Kasumi-1 (cell line): ENCODE measurements around the gene ADGRA1.
"Not testable (repeated sequence)": the region's sequence is repeated elsewhere in the genome, so short reads cannot be mapped to it uniquely, and the experiment has no call there.

ENCODE experiments used
- DNase-seq, 2 experiments: peaks; one replicate each; lab custom pipeline; 2025; lab: John Stamatoyannopoulos, UW

ADGRA1 gene

DNA sequence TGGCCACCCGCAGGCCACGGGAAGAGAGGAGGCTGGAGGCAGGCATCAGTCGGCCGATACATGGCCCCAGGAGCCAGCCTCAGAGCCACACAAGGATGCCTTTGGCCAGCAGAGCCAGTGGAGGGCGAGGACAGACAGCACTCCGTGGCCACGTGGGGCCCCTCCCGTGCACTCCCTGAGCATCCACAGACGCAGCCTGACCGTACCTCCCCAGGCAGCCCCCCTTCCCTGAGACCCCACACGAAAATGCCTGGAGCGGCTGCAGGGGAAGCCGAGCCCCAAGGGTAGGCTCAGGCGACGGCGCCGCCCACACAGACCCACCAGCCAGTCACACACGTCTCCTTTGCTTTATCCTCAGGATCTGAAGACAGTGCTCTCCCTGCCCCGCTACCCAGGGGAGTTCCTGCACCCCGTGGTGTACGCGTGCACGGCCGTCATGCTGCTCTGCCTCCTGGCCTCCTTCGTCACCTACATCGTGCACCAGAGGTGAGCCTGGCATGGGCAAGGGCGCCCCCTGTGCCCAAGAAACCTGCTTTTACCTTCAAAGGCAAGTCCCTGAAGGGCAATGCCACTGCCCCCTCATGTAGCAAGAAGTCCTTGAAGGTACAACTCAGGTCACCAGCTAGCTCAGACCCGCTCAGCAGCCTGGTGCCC lies 9.0 kb downstream of the ADGRA1 start:
- no peak for DNase-seq

DNA sequence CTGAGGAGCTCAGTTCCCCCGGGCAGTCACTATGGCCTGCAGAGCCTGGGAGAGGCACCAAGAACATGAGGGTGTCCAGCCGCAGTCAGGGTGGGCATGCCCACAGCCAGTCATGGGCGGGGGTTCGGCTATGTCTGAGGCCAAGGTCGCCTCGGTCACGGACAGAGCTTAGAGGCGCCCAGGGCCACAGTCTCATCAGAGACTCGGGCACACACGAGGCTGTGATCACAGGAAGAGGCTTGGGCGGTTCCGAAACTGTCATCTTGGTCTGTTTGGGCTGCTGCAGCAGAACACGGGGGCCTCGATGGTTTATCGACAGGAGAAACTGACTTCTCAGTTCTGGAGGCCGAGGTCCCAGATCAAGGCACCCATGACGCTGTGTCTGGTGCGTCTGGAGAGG lies 9.7 kb downstream of the ADGRA1 start:
- no peak for DNase-seq

DNA sequence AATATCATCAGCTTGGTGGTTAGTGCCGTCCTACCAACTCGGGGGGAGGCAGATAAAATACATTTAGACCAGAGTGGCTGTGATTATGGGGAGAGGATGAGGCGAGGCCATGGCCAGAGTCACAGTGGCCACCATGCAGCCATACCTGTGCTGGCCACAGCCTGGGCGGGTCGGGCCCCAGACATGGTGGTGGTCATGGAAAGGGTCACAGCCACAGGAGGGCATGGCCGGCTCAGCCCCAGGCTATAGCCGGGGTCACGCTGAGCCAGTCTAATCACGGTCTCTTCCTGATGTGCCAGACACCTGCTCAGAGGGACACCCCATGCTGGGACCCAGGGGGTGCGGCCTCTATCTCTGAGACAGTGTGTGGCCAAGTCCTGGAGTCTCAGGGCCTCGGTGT lies 10.2 kb downstream of the ADGRA1 start:
- DNase-seq = no peak

DNA sequence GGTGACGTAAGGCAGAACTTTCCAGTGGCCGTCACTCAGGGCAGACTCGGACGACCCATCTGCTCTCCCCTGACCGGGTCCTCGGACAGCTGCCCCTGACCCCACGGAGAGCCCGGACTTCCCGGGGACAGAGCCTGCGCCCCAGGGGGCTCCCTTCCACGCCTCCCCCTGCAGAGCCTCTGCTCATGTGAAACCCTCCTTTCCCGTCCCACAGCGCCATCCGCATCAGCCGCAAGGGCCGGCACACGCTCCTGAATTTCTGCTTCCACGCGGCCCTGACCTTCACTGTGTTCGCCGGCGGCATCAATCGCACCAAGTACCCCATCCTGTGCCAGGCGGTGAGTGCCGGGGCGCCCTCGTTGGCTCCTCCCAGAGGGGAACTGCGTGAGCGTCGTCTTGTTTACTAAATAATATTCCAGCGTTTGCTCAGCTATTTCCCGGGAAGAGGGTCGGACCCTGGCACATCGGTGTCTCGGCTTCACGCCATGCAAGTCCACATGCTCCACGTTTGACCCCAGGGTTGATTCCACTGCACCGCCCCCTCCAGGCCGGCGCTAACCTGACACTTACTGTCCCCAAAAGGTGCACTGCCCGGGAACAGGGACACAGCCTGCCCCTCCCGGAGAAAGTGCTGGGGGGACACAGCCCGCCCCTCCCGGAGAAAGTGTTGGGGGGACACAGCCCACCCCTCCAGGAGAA lies 10.9 kb downstream of the ADGRA1 start:
- no peak for DNase-seq

DNA sequence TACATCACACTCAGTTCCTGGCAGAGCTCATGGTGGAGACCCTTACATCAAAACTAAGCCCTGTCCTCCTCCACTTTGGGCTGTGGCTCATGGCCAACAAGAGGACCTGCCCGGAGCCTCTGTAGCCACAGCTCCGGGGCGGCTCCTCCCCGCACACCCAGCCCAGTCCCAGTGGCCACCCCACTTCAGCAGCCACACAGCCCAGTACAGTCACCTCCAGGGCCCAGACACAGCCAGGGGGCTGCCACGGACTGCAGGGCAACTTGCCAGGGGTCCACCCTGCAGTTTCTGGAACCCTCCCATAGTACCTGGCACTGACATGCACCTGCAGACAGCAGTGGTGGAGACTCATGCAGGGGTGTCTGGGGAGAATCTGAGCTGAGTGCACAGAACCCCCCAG lies 11.8 kb downstream of the ADGRA1 start:
- DNase-seq = no peak

DNA sequence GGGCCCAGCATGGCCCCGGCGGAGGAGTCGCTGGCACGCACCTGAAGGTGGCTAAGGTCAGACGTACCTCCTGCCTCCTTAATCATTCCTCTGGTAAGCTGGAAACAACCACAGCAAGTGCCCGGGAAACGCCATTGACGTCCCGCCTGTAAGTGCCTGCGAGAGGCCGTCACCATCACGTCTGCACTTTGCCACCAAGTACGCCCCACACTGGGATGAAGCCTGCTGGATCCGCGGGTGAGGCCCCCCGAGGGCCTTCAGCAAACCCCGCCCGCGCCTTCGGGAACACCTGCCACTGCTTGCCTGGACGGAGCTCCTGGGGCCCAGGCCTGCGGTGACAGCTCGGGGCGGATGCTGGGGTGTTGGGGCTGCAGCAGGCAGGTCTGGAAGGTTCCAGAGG lies 12.5 kb downstream of the ADGRA1 start:
- no peak for DNase-seq

DNA sequence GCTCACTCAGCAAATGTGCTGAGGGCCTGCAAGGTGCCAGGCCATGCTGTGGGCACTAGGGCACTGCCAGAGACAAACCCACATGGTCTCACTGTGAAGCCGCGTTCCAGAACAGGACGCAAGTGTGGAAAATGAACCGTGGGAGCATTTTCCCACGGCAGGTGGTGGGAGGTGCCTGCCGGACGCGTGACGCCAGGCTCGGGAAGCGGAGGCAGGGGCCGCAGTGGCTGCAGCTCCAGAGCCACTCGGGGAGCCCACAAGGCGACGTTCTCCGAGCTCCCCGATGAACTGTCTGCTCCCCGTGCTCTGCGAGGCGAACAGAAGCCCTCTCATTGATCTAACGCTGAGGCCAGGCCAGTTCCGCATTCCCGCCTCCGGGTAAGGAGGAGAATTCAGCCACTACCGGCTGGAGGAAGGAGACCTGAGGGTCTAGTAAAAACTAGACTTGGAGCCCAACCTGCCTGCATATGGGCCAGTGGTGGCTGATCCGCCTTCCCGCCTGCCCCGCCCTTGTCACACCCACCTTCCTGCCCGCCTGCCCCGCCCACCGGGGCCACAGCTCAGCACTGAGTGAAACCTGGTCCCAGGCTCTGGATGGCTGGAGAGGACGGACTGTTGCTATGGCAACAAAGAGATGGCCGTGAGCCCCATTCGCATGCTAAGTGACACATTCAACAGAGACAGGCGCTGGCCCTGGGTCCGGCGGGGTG lies 13.1 kb downstream of the ADGRA1 start:
- DNase-seq = no peak

DNA sequence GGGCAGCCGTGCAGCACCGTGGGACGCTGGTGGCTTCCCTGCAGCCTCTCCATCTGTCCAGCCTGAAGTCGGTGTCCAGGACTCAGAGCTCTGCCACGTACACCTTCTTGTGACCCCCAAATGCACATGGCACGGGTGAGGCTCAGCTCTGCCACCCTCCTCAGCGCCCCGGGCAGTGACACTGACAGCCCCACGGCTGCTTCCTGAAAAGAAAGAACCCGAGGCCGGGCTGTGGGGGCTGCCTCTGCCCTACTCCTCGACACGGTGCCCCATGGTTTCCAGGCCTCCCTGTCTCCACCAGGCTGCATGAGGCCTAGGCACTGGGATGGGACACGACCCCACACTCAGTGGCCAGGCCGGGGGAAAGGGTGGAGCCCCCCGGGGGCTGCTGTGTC lies 13.7 kb downstream of the ADGRA1 start:
- no peak for DNase-seq

DNA sequence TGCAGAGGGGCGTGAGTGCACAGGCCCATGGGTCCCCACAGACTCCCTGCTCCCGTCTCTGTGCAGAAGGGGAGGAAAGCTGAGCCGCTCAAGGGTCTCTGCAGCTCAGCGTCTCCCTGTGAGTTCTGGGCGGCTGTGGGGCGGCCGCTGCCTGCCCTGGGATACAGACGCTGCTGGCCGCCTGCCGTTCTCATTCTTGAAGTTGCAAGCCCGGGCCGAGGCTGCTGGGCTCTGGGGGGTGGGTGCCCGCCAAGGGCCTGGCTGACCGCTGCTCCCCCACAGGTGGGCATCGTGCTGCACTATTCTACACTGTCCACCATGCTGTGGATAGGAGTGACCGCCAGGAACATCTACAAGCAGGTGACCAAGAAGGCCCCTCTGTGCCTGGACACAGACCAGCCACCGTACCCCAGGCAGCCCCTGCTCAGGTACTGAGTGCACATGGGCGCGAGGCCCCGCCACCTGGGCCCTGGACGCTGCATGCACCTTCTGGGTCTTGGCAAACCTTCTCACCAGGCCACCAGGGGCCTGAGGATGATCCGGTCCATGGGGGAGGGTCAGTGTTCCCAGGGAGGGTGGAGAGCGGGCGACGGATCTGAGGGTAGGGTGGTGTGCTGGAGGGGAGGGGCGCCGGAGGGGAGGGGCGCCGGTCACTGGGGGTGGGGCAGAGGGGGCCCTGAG lies 14.8 kb downstream of the ADGRA1 start:
- no peak for DNase-seq

DNA sequence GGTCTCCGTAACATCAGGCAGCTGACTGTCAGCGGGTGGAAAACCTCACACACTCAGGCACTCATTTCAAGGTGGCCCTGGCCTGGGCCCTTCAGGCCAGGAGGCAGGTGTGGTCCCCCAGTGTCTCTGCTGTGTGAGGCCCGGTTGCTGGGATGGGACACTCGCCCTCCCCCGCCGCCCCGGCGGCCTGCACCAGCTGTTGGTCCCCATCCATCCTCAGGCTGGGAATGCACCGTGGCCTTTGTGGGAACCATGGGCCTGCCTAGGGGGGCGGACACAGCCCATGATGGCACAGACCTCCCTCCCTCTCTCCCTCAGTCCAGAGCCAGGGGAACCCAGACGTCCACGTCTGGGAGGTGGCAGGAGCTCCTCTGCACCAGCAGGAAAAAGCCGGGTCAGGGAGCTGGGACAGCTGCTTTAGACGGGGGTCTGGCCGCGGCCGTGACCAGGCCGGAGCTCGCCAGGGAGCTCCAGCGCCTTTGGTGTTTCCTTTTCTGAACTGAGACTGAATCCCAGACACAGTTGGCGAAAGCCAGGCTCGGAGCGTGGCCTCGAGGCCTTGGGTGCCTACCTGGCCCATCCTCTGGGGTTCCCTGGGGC lies 15.7 kb downstream of the ADGRA1 start:
- DNase-seq = no peak

DNA sequence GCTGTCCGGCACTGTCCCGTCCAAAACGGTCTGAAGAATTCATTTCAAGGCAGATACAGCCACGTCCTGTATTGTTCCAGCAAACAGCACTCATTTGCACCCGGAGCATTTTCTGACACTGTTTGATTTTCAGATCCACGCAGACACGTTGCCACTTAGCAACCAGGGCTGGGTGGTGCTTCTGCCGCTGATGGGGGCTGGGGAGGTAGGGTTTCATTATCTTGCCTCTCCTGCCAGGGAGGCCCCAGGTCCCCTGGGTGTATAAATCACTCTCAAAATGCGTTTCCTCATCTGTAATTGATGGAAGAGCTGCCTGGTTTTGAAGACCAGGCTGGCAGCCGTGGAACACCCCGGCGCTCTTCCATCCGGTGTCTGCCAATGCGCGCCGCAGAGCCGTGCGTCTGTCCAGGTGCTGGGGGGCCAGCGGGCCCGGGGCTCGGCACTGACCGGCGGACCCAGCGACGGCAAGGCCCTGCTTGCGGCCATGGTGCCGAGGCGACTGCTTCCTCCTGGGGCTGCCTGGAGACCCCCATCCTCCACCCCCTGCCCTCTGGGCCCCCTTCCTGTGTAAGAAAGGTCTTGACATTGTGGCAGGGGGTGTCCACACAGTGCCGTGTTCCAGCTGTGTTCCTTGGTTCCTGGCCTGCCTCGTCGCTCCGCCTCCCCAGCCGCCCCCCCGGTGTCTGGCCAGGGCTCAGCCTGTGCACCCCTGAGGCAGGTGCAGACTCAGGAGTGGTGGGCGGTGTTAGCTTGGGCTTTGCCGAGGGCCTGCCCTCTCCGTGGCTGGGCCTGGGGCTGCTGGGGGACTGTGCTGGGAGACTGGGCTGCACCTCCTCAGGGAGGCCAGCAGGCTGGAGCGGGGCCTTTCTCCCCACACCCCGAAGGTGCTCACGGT lies 16.6 kb downstream of the ADGRA1 start:
- no peak for DNase-seq

DNA sequence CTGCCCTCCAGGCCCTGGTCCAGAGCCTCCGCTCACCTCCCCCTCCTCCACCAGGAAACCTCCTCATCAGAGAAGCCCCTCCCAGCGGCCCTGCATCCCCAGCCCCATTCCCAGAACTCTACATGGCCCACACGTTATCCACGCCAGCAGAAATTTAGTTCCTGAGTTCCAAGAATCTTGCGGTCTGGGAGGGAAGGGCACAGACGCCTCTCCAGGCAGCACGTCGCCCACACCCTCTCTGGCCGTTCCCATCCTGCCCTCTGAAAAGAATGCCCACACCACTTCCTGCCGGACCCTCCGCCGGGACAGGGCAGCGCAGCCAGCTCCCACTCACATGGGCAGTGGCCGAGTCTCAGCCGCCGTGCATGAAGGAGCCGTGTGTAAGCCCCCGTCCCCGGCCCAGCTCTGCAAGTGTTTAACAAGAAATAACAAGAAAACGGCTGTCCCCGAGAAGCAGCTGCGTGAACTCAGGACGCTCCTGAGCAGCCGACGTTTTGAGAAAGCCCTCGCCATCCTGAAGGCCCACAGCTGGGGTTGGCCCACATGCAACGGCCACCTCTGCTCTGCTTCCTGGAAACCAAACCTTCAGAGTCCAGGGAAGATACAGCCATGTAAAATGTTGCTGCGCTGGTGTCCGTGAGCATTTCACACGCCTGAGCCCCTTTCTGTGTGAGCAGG lies 17.4 kb downstream of the ADGRA1 start:
- DNase-seq = no peak

DNA sequence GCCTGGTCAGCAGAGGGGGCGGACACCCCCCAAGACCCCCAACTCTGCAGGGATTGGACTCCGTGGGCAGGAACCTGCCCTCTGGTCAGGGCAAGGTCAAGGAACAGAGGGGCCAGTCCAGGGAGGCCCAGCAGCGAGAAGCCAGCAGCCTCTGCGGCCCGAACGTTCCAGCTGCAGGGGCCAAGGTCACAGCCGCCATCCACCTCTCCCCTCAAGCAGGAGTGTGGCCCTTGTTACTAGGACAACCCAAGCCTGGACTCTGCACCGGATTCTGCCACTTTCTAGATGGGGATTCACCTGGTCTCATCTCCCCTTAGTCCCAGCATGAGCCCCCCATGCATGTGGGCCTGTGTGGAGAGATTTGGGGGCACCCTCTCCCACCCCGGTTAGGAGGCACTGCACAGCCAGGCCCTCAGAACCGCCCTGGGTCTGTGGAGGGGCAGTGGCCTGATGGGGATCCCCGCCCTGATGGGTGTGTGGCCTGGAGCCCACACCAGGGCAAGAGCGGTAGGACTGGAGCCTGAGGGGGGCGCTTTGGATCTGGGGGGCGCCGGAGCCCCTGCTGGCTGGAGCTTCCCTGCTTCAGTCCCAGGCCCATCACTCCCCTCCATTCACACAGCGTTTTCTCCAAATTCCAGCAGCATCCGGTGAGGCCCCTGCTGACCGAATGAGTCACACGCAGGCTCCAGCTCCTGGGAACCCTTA lies 18.1 kb downstream of the ADGRA1 start:
- no peak for DNase-seq

DNA sequence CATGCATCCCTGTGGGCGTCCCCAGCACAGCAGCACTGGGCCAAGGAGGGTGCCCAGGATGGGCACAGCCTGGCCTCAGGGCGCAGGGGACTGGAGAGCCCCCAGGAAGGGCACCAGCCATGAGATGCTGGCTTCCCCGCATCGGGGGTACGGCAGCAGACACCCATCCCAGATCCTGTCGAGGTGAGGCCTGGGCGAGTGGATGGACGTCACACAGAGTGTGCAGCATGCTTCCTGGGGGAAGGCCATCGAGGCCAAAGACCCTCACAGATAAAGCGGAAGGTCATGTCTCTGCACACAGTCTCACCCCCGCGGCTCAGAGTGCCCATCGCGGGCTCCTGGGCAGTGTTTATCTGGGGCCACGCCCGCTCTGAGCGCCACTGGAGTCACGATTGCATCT lies 18.8 kb downstream of the ADGRA1 start:
- no peak for DNase-seq

DNA sequence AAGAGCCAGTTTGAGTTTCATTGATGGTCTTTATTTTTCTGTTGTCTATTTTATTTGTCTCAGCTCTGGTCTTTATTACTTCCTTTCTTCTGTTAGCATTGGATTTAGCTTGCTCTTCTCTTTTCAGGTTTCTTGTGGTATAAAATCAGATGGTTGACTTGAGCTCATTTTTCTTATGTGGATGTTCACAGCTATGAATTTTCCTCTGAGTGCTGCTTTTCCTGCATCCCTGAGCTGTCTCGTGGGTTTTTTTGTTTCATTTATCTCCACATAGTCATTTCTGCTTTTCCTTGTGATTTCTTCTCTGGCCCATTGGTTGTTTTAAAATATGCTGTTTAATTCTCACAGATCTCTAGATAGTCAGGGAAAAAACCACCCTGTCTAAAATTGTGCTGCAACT lies 19.7 kb downstream of the ADGRA1 start:
- no peak for DNase-seq

DNA sequence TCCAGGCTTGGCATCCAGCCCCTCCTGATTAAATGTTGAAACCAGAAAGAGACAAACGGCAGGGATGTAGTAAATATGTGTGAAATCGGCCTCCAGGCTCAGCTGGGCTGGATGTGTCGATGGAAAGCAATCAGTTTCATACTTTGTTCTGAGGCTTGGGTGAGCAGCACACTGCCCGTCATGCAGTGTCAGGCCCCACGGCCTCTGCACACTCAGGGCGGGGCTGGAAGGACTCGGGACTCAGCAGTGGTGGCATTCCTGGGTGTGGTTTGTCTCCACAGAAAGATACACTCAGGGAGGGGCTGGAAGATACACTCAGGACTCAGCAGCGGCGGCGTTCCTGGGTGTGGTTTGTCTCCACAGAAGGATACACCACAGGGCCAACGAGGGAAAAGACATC lies 22.0 kb downstream of the ADGRA1 start:
- DNase-seq = no peak

DNA sequence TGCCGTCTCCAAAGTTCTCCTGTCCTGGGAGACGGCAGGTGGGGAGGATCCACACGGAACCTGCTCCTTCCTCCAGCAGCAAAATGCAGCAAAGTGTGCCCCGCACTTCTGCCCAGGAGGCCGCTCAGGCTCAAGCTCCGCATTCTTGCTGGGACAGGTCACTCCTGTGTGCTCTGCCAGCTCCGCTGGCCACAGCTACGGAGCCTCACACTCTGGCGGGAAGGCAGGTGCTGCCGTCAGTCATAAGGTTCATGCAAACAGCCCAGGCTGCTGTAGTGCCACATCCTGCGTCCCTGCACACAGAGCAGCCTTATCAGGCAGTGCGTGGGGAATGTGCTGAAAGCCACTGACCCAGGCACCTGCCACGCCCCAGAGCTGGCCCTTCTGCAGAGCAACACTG lies 22.4 kb downstream of the ADGRA1 start:
- no peak for DNase-seq

DNA sequence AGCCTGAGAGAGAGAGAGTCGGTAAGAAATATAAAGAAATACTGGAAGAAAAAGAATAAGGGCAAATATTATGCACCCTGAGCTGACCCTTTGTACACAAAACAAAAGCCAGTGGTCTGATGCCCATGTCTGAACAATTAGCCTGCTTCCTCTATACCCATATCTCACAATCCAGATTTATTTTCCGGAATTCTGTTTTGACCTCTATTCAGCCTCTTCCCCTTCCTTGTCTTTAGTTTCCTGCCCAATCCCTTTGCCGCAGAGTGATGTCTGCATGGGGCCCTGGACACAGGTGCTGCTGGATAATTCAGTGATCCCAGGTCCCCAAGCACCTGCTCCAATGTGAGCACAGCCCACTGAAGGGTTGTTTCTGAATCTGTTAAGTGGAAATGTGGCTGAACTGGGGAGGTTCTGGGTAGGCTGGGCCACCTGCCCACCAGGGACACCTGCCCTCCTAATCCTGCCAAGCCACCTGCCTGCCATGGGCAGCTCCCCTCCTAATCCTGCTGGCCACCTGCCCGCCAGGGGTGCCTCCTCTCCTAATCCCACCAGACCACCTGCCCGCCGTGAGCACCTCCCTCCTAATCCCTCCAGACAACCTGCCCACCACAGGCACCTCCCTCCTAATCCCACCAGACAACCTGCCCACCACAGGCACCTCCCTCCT lies 23.0 kb downstream of the ADGRA1 start:
- DNase-seq = no peak

DNA sequence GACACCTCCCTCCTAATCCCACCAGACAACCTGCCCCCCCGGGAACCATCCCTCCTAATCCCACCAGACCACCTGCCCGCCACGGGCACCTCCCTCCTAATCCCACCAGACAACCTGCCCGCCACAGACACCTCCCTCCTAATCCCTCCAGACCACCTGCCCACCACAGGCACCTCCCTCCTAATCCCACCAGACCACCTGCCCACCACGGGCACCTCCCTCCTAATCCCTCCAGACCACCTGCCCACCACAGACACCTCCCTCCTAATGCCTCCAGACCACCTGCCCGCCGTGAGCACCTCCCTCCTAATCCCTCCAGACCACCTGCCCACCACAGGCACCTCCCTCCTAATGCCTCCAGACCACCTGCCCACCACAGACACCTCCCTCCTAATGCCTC lies 23.9 kb downstream of the ADGRA1 start:
- not testable (repeated sequence) for DNase-seq
